IPS DF 6.9 (cell line): ENCODE measurements around the gene TJAP1.
"Not testable (repeated sequence)": the region's sequence is repeated elsewhere in the genome, so short reads cannot be mapped to it uniquely, and the experiment has no call there.

Source experiments
- DNase-seq: peaks from one replicate; pipeline ENCODE4 v3.0.0-alpha.2; 2013; ENCODE audit warnings: low read depth, low spot score
- H3K27ac ChIP-seq: one replicate; pipeline ENCODE4 v1.5.1; 2013; ENCODE audit warnings: low read length, control low read depth
- H3K27me3 ChIP-seq: 2 replicates; pipeline ENCODE4 v1.6.1; 2013; ENCODE audit warnings: mild to moderate bottlenecking, low read length; ENCODE audit not compliant: control insufficient read depth, insufficient read depth
- H3K36me3 ChIP-seq: 2 replicates; pipeline ENCODE4 v1.6.1; 2013; ENCODE audit warnings: low read length; ENCODE audit not compliant: control insufficient read depth, insufficient read depth
- H3K4me1 ChIP-seq: 2 replicates; pipeline ENCODE4 v1.6.1; 2013; ENCODE audit warnings: low read length; ENCODE audit not compliant: control insufficient read depth, insufficient read depth
- H3K4me3 ChIP-seq: 2 replicates; pipeline ENCODE4 v1.5.1; 2013; ENCODE audit warnings: mild to moderate bottlenecking, low read length
- H3K9me3 ChIP-seq: 2 replicates; pipeline ENCODE4 v1.6.1; 2013; ENCODE audit warnings: low read length, inconsistent platforms; ENCODE audit not compliant: control insufficient read depth, insufficient read depth
- WGBS: extraction: QIAGEN DNeasy Blood & Tissue Kit; methylation state at CpG from one replicate; pipeline ENCODE4 v1.1.7; 2013; ENCODE audit warnings: mixed read lengths, missing lambda C conversion rate; ENCODE audit not compliant: insufficient read length, insufficient coverage; 5-methylcytosine and 5-hydroxymethylcytosine counted together

The TJAP1 gene

DNA sequence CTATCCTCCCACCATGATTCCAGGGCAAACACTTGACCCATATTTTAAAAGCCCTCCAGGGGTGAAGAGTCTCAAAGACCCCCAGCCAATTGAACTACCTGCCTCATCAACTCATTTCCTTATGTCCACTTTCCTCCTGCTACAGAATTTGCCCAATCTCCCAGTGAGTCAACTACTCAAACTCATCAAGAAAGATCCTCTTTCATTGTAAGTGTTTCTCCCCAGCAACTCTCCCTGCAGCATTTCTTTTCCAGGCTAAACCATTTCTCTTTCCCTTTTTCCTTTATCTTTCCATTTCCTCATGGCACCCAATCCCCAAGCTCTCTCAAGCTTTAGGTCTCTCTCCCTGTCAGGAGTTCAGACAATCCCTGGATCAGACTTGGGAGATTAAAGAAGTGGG lies 23.5 kb upstream of the TJAP1 start:
- Histone ChIP-seq H3K4me1 (no peaks in the 10 kb centered on the region; the same call in 1 of the 2 replicates), H3K9me3 (no peaks in the 10 kb centered on the region), H3K27me3 (peaks cover 7% of the 10 kb centered on the region), H3K36me3 (peaks cover 14% of the 10 kb centered on the region; the same call in 1 of the 2 replicates), H3K27ac (no peak overlapping the region), H3K4me3 (no peak overlapping the region)
- DNase-seq = no peak

DNA sequence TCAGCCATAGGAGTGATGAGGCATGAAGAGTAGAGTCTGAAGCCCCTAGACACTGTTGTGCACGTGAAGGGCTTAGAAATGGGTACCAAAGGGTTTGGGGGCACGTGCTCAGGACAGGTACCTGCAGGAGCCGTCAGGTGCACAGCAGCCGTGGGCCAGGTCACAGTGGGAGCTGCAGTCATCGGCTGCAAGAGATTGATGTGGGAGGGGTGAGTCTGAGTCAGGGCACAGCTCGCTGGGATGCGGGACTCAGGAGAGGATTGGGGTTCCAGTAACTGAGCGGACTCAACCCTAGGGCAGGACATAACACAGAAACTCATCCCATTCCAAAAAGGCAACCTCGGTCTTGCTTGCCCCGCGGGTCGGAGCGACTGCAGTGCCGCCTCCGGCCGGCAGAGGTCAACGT lies 23.1 kb upstream of the TJAP1 start:
- no peaks in the 10 kb centered on the region for H3K9me3 ChIP-seq
- peaks cover 11% of the 10 kb centered on the region; the same call in 1 of the 2 replicates for H3K36me3 ChIP-seq
- no peak overlapping the region for H3K27ac ChIP-seq
- DNase-seq = peak; percentile 71
- no CpG with 5 or more reads among the region's 17 CpGs for WGBS
- no peaks in the 10 kb centered on the region; the same call in 1 of the 2 replicates for H3K4me1 ChIP-seq
- peaks cover 7% of the 10 kb centered on the region for H3K27me3 ChIP-seq
- H3K4me3 ChIP-seq = peak overlapping the region; percentile 42; the same call in 1 of the 2 replicates

DNA sequence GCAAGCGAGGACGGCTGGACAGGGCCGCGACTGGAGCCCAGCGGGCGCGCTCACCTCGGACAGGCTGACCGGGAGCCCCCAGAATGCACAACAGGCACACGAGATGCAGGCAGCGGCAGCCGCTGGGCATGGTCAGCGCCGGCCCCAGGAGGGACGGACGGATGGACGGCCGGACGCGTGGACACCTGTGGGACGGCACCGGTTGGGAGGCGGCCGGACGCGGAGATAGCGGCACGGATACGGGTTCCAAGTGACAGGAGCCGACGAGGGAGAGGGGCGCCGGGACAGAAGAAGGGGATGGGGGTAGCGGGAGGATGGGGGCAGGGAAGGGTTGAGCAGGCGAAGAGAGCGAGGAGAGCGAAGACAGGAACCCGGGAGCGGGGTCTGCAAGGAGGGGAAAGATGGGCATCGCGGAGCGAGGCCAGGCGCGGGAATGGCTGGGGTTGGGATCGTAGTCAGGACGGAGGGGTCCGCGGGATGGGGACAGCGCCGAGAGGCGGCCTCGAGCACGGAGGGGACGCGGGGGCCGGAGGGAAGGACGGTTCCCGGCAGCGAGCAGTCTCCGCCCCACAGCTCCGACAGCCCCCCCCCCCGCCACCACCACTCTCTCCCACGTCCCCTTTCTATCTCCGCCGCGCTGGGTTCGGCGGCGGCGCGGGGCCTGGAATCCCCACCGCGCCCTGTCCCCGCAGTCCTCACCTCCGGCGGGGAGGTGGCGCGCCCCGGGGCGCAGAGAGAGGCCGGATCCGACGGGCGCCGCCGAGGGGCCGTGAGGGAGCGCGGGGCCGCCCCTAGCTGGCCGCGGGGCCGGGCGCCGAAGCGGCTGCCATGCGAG lies 22.5 kb upstream of the TJAP1 start:
- no CpG with 5 or more reads among the region's 97 CpGs for WGBS
- H3K27ac ChIP-seq = no peak overlapping the region
- H3K9me3 ChIP-seq = no peaks in the 10 kb centered on the region
- DNase-seq = no peak
- no peaks in the 10 kb centered on the region; the same call in 1 of the 2 replicates for H3K4me1 ChIP-seq
- H3K36me3 ChIP-seq = peaks cover 7% of the 10 kb centered on the region; the same call in 1 of the 2 replicates
- peak overlapping the region; percentile 42; the same call in 1 of the 2 replicates for H3K4me3 ChIP-seq
- peaks cover 7% of the 10 kb centered on the region for H3K27me3 ChIP-seq

DNA sequence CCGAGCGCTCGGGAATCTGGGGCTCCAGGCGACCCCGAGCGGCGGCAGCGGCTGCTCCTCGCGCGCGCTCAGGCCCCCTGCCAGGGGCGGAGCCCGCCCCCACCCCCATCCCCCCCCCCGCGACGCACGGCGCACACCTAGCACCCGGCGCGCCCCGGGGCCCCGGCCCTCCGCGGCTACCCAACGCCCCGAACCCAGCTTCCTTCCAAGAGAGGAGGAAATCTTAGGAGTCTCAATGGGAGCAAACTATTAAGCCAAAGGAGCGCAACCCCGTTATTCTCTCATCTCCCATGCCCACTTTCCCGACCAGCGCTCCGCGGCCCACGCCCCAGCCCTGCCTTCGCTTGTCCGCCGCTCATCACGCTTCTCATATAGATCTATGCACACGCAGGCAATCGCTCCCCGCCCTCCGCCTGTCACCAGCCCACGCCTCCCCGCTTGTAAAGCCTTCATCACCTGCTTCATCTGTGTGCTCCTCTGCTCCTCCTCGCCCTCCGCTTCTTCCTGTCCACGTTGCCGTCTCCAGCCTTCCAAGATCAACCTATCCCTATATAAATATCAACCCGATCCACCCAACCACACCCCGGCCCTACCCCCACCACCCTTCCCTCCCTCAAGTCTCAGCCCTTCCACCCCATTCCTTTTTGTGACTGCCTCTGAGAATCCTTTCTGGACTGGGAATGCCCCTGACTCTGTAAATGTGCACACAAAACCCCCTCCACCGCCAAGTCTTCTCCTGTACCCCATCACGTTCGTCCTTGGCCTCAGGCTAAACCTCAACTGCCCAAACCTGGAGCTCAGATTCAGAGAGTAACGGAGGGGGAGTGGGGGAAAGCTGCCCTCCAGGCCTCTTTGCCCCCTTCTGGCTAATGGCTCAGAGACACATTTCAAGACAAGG lies 21.6 kb upstream of the TJAP1 start, which contains the start of gene DLK2:
Gene DLK2, minus strand, starts transcription at position 18 of the 898 bp plus-strand sequence. CDS start 723 bp downstream, outside the sequence.
- no peak for DNase-seq
- H3K9me3 ChIP-seq = no peaks in the 10 kb centered on the region
- H3K27ac ChIP-seq = no peak within 1 kb of the TSS
- H3K36me3 ChIP-seq = 0 out of 2 replicates have a peak, but pooled peaks cover 3% of the 10 kb centered on the region
- no peaks in the 10 kb centered on the region; the same call in 1 of the 2 replicates for H3K4me1 ChIP-seq
- H3K27me3 ChIP-seq = peaks cover 7% of the 10 kb centered on the region
- WGBS = 100% methylated on average over 2 of the region's 55 CpGs
- H3K4me3 ChIP-seq = peak within 1 kb of the TSS; percentile 42; the same call in 1 of the 2 replicates

- Histone ChIP-seq H3K4me1 (no peaks in the 10 kb centered on the region; the same call in 1 of the 2 replicates), H3K27ac (no peak overlapping the region), H3K27me3 (peaks cover 7% of the 10 kb centered on the region), H3K36me3 (no peaks in the 10 kb centered on the region), H3K9me3 (no peaks in the 10 kb centered on the region), H3K4me3 (no peak overlapping the region)
- no CpG with 5 or more reads among the region's 9 CpGs for WGBS
- no peak for DNase-seq
Observed at GRCh38 chr6:43457643-43458042, 19.7 kb upstream of the TJAP1 start.

GRCh38 chr6:43458154-43458553 lies 19.2 kb upstream of the TJAP1 start:
- H3K4me3 ChIP-seq, H3K9me3 ChIP-seq, H3K27ac ChIP-seq, DNase-seq, H3K4me1 ChIP-seq, H3K27me3 ChIP-seq, H3K36me3 ChIP-seq: not testable (repeated sequence)
- WGBS = no CpG with 5 or more reads among the region's 15 CpGs

GRCh38 chr6:43459535-43459934 lies 17.8 kb upstream of the TJAP1 start:
- no peak for DNase-seq
- no CpG with 5 or more reads among the region's 1 CpG for WGBS

DNA sequence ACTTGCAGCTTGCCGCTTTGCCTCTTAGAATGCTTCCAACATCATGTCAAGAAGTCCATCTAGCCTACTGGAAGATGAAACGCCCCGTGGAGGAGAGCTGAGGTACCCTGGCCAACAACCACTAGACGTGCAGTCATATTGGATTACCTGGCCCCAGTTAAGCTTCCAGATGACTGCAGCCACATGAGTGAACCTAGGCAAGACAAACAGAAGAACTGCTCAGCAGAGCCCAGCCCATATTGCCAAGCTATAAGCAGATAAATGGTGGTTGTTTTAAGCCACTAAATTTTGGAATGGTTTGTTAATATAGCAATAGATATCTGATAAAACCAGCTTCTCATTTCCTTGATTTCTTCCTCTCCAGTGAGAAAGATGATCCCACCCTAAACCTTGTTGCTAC lies 17.3 kb upstream of the TJAP1 start:
- Histone ChIP-seq H3K27me3 (peaks cover 7% of the 10 kb centered on the region), H3K36me3 (no peaks in the 10 kb centered on the region), H3K4me1 (no peaks in the 10 kb centered on the region), H3K9me3 (no peaks in the 10 kb centered on the region), H3K27ac (no peak overlapping the region), H3K4me3 (no peak overlapping the region)
- no CpG with 5 or more reads among the region's 4 CpGs for whole genome bisulfite sequencing
- no peak for DNase-seq

More at GRCh38 chr6:43459535-43459934, 17.8 kb upstream of the TJAP1 start:
- Histone ChIP-seq H3K36me3 (no peaks in the 10 kb centered on the region), H3K27ac (no peak overlapping the region), H3K4me3 (no peak overlapping the region), H3K27me3 (peaks cover 7% of the 10 kb centered on the region), H3K4me1 (no peaks in the 10 kb centered on the region), H3K9me3 (no peaks in the 10 kb centered on the region)

GRCh38 chr6:43461936-43462335 lies 15.4 kb upstream of the TJAP1 start:
- no peaks in the 10 kb centered on the region for H3K4me1 ChIP-seq
- no peaks in the 10 kb centered on the region for H3K36me3 ChIP-seq
- WGBS = 100% methylated on average over 1 of the region's 5 CpGs
- DNase-seq = no peak
- no peaks in the 10 kb centered on the region for H3K9me3 ChIP-seq
- no peak overlapping the region for H3K4me3 ChIP-seq
- no peak overlapping the region for H3K27ac ChIP-seq
- H3K27me3 ChIP-seq = no peaks in the 10 kb centered on the region; the same call in 1 of the 2 replicates

- Histone ChIP-seq H3K4me3 (no peak overlapping the region), H3K36me3 (no peaks in the 10 kb centered on the region), H3K27me3 (no peaks in the 10 kb centered on the region), H3K9me3 (no peaks in the 10 kb centered on the region), H3K27ac (no peak overlapping the region), H3K4me1 (peaks cover under 1% of the 10 kb centered on the region; the same call in 1 of the 2 replicates)
- WGBS = no CpG with 5 or more reads among the region's 8 CpGs
- no peak for DNase-seq
Observed at GRCh38 chr6:43464337-43464736, 13.0 kb upstream of the TJAP1 start.
